Neuron (in vitro differentiated cells): ENCODE results near the gene MICU2.
"Not testable (repeated sequence)": the region's sequence is repeated elsewhere in the genome, so short reads cannot be mapped to it uniquely, and the experiment has no call there.

Source experiments
- H2AFZ ChIP-seq: one replicate; pipeline ENCODE4 v1.6.1; 2013; ENCODE audit warnings: low read depth, mild to moderate bottlenecking, inconsistent platforms, low read length, moderate library complexity
- H3K27me3 ChIP-seq: one replicate; pipeline ENCODE4 v1.6.1; 2013; ENCODE audit warnings: low read length; ENCODE audit not compliant: insufficient read depth
- H3K36me3 ChIP-seq: one replicate; pipeline ENCODE4 v1.6.1; 2013; ENCODE audit warnings: low read length; ENCODE audit not compliant: insufficient read depth
- H3K4me1 ChIP-seq: one replicate; pipeline ENCODE4 v1.6.1; 2013; ENCODE audit warnings: low read length; ENCODE audit not compliant: insufficient read depth
- H3K4me3 ChIP-seq: 2 replicates; pipeline ENCODE4 v1.5.1; 2013; ENCODE audit warnings: mild to moderate bottlenecking, low read length, moderate library complexity
- H3K9me3 ChIP-seq: one replicate; pipeline ENCODE4 v1.6.1; 2013; ENCODE audit warnings: low read length

MICU2 gene

DNA sequence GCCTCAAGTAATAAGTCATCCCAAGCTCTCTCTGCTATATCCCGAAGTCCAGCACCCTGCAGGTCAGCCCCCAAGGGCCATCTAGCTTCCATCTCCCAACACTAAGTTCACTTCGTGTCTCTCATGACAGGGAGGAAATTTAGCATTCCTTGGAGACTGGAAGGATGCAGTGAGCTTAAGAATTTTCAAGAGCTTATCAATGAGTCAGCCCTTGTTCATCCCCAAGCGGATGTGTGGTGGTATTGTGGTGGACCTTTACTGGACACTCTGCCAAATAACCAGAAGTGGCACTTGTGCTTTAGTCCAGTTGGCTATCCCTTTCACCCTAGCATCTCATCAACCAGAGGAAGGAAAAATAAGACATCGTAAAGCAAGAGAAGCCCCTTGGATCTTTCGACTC lies 15.6 kb downstream of the MICU2 start:
- not testable (repeated sequence) for H3K4me3 ChIP-seq, H3K27me3 ChIP-seq, H3K9me3 ChIP-seq, H2AFZ ChIP-seq, H3K36me3 ChIP-seq, H3K4me1 ChIP-seq

DNA sequence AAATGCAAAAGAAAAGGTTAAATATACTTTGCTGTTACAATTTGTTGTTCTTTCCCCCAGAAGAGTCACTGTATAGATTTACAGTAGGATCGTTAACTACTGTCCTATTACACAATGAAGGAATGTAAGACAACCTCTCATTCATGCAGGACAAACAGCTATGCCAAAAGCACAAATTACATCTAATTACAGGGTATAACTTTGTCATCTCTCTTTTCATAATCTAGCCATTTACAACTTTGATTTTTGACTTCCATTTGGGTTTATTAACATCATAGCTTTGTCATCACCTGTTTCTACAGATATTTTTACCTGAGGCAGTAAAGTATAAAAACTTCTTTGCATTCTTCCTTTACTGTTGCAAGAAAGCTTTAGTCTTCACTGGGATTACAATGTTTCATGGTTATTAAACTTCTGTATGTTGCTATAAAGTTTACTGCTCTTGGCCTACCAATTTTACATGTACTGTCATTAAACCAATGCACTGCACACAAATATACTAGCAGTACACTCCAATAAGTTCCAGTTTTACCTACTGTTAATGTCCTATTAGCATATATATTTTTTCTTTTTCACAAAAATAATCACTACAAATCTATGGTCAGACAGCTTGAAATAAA lies 18.9 kb downstream of the MICU2 start:
- peaks cover 5% of the 10 kb centered on the region for H3K9me3 ChIP-seq
- no peaks in the 10 kb centered on the region for H3K27me3 ChIP-seq
- H3K4me1 ChIP-seq, result no peaks in the 10 kb centered on the region
- no peaks in the 10 kb centered on the region for H3K36me3 ChIP-seq
- no peak overlapping the region for H2AFZ ChIP-seq
- H3K4me3 ChIP-seq, result no peak overlapping the region

DNA sequence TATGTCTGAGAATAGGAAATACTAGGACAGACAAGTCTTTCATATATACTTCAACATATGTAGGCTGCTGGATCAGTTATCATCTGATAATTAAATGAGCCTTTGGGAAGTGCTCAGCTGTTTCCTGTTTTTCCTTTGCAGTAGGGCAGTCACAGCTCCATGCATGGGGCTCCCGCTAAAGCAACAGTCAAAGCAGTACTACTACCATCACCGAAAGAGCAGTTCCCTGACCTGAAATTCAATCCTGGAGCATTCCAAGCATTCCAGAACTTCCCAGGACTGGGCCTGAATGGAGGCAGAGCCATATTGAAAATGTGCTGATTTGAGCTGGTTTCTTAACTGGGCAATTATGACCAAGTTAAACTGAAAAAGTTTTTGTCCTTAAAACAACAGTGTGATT lies 20.5 kb downstream of the MICU2 start:
- Histone ChIP-seq H3K9me3 (peaks cover 5% of the 10 kb centered on the region), H3K4me3 (no peak overlapping the region), H2AFZ (no peak overlapping the region), H3K36me3 (no peaks in the 10 kb centered on the region), H3K27me3 (no peaks in the 10 kb centered on the region), H3K4me1 (no peaks in the 10 kb centered on the region)

DNA sequence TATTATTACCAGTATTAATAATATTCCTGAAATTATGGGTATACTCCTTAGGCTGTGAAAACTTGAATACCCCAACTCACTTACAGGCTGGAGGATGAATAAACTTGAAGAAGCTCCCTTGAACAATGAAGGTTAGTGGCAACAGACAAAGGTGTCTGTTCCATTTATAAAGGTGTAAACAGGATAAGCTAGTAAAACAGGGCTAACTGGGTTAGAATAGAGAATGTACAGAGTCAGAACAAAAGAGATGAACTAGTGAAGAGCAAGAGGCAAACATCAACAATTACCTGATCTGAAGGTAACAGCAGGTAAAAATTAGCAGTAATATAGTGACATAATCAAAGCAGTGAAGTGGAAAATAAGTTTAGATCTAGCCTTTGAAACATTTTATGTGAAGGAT lies 23.2 kb downstream of the MICU2 start:
- Histone ChIP-seq H2AFZ (no peak overlapping the region), H3K27me3 (no peaks in the 10 kb centered on the region), H3K4me3 (no peak overlapping the region), H3K9me3 (peaks cover 5% of the 10 kb centered on the region), H3K4me1 (no peaks in the 10 kb centered on the region), H3K36me3 (no peaks in the 10 kb centered on the region)

DNA sequence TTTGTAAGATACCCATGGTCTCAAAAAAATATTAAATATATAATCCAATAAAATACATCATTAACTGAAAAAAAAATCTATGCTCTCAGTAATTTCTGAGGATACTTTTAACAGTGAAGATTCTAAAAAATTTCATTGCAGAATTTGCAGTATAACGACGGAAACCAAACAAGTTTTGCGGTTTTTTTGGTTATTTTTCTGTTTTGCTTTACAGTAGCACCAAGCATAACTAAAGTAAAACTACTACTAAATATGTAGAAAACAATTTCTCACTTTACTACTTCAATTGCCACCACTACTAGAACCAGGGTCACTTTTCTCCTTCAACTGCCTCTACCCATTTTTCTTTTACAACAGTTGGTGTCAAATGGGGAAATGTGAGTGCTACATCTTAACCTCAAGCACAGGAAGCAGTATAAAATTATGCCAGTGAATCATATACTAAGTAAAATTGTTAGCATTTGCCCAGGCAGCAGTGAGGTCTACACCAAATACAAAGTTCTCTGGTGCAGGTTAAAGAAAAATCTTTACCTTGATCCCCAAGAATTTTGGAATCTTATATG lies 24.1 kb downstream of the MICU2 start:
- H3K4me3 ChIP-seq, result no peak overlapping the region
- H2AFZ ChIP-seq, result no peak overlapping the region
- no peaks in the 10 kb centered on the region for H3K27me3 ChIP-seq
- no peaks in the 10 kb centered on the region for H3K4me1 ChIP-seq
- peaks cover 5% of the 10 kb centered on the region for H3K9me3 ChIP-seq
- no peaks in the 10 kb centered on the region for H3K36me3 ChIP-seq

DNA sequence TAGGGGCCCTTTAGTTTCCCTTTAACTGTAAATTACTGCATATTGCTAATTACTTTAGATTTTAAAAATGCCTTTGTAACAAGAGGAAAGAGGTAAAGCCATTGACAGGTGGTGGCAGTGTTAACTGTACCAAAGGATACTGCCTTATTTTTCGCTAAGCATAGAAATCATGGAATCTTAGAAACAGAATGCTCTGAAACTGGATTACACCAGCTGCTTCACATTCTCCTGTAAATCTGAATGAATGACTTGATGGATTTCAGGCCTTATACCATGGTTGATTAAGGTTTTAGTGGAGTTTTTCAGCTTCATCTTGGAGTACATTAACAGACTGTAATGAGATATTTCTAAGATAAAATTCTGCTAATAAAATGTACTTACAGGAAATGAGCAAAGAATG lies 25.2 kb downstream of the MICU2 start:
- H3K36me3 ChIP-seq, result no peaks in the 10 kb centered on the region
- no peaks in the 10 kb centered on the region for H3K27me3 ChIP-seq
- no peaks in the 10 kb centered on the region for H3K4me1 ChIP-seq
- H2AFZ ChIP-seq, result no peak overlapping the region
- peaks cover 5% of the 10 kb centered on the region for H3K9me3 ChIP-seq
- H3K4me3 ChIP-seq, result no peak overlapping the region

DNA sequence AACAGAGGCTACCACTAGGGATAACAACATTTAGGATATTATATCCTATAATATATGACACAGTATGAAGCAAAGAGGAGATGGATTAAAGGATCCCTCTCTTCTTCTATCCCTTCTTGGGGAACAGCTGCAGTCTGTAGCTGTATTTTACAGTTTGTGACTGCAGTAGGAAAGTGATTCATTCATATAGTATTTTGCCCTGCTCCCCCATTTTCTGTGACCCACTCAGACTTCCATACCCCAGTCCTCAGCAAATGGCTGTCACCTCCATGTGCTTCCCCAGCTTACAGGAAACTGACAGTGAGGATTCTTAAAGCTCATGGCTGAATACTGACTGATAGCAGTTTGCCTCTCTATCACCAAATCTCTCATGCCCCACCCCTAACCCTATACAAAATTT lies 27.5 kb downstream of the MICU2 start:
- Histone ChIP-seq H3K9me3 (no peaks in the 10 kb centered on the region), H3K4me3 (no peak overlapping the region)

DNA sequence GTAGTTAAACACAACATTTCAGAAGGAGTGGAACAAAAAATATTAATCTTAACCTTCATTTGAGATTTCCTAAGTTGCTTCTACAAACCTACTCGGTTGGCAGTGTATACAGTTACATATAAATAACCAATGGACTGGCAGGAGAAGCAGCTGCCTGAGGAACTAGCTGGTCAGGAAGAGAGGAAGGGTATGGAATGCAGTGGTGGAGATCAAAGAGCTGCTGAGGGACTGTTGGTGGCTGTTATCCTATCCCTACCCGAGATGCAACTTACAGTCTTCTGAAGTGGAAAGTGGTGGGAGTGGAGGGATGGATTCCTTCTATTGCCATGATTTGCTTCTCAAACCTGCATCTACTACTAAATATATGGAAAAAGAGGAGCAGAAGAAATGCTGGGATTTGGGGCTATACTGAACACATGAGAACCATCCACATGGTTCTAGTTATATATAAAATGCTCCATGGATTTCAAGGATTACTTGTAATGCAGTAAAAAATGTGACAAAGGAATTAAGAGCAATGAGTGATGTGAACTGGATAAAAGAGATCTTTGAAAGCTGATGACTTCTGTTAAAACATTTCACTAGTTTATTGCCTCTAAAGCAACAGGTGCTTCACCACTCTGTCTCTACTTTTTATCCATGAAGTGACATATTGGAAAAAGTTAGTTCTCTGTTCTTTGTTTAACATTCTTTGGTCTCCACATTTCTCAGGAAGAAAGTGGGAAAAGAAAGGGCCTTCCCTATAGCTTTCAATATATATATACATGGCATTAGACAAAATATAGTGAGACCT lies 29.9 kb downstream of the MICU2 start:
- Histone ChIP-seq H3K27me3 (no peaks in the 10 kb centered on the region), H2AFZ (no peak overlapping the region), H3K4me1 (no peaks in the 10 kb centered on the region), H3K9me3 (no peaks in the 10 kb centered on the region), H3K4me3 (no peak overlapping the region), H3K36me3 (no peaks in the 10 kb centered on the region)

More for the DNA sequence above, 27.5 kb downstream of the MICU2 start:
- no peaks in the 10 kb centered on the region for H3K36me3 ChIP-seq
- no peaks in the 10 kb centered on the region for H3K27me3 ChIP-seq
- H3K4me1 ChIP-seq, result no peaks in the 10 kb centered on the region
- H2AFZ ChIP-seq, result no peak overlapping the region

DNA sequence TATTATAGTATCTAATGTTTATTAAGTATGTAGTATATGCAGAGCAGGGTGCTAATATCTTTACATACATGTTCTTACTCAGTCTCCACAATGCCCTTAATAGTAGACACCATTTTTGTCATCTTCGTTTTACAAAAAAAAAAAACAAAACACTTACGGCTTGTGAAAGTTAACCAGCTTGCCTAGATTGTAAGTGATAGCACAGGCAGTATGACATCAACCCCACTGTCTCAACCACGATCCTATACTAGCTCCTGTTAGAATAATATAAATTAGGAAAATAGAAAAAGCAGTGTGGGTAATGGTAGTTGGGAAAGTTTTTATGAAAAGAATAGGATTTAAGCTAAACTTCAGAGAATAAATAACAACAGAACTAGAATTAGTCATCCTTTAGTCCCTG lies 34.3 kb downstream of the MICU2 start:
- no peak overlapping the region for H3K4me3 ChIP-seq
- H3K9me3 ChIP-seq, result no peaks in the 10 kb centered on the region
- H3K36me3 ChIP-seq, result peaks cover 9% of the 10 kb centered on the region
- no peak overlapping the region for H2AFZ ChIP-seq
- no peaks in the 10 kb centered on the region for H3K27me3 ChIP-seq
- no peaks in the 10 kb centered on the region for H3K4me1 ChIP-seq

DNA sequence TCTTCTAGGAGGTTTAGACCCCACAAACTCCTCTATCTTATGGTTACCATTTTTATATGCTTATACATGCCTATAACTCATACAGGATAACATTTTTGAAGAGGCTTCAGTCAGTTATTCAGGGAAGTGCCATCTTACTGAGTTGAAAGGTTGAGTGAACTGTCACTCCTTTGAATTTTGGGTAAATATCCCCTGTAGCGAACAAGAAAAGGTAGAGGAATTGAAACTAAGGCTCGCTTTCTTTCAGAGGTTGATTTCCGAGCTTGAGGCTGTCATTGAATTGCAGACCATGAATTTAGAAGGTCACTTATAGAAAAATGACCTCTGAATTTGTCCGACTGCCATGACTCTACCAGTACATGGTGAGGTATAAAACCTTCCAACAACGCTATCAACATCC lies 35.1 kb downstream of the MICU2 start:
- no peaks in the 10 kb centered on the region for H3K9me3 ChIP-seq
- no peaks in the 10 kb centered on the region for H3K27me3 ChIP-seq
- H2AFZ ChIP-seq, result no peak overlapping the region
- no peak overlapping the region for H3K4me3 ChIP-seq
- H3K4me1 ChIP-seq, result no peaks in the 10 kb centered on the region
- peaks cover 16% of the 10 kb centered on the region for H3K36me3 ChIP-seq

DNA sequence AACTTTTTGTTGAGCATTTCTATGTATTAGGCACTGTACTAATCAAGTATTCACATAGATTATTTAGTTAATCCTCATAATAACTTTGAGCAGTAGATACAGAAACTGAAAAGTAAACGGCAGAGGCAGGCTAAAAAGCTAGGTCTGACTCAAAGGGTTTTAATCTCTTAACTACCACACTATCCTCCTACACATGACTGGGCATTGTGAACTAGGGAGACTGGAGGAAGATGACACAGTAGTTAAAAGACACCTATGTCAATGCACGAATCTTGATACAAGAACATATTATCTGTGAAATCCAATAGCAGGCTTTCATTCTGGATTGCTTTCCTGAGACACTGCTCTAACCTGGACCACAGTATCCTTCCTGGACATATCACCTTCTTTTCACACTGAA lies 36.3 kb downstream of the MICU2 start:
- Histone ChIP-seq H3K36me3 (peaks cover 21% of the 10 kb centered on the region), H3K9me3 (no peaks in the 10 kb centered on the region), H3K27me3 (no peaks in the 10 kb centered on the region), H2AFZ (no peak overlapping the region), H3K4me3 (no peak overlapping the region), H3K4me1 (no peaks in the 10 kb centered on the region)

DNA sequence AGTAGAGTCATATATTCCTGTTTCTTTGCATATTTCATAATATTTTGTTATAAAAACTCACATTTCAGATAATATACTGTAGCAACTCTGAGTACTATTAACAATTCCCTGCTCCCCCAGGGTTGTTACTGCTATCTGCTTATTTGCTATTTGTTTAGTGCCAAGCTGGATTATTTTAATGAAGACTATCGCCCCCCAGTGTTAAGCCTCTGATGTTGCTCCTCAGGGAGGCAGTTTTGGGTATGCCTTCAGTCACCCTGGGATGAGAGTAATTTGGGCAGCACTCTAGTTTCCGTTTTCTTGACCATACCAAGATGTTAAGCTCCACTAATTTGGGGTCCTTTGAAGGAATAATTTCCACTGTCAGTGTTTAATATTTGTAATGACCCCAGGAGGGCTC lies 46.0 kb downstream of the MICU2 start:
- Histone ChIP-seq H3K36me3 (peaks cover 20% of the 10 kb centered on the region), H3K9me3 (peaks cover 3% of the 10 kb centered on the region), H3K4me3 (no peak overlapping the region), H3K4me1 (no peaks in the 10 kb centered on the region), H2AFZ (no peak overlapping the region), H3K27me3 (no peaks in the 10 kb centered on the region)

DNA sequence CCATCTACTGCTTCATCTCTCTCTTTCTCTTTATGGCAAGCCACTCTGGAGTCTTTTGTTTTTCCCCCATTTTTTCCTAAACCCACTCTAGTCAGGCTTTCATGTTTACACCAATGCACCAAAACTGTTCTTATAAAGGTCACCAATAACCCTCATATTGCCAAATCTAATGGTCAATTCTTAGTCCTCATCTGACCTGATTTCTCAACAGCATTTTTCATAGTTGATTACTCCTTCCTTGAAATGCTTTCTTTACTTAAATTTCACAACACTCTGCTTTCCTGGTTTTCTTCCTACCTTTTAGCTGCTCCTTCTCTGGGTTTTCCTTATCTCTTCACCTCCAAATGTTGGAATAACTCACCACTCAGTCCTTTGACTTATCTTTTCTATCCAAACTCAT lies 47.9 kb downstream of the MICU2 start:
- peaks cover 13% of the 10 kb centered on the region for H3K36me3 ChIP-seq
- H2AFZ ChIP-seq, result no peak overlapping the region
- no peak overlapping the region for H3K4me3 ChIP-seq
- peaks cover 3% of the 10 kb centered on the region for H3K9me3 ChIP-seq
- no peaks in the 10 kb centered on the region for H3K27me3 ChIP-seq
- no peaks in the 10 kb centered on the region for H3K4me1 ChIP-seq
